ENCODE results near the gene GPR17.

The GPR17 gene

DNA sequence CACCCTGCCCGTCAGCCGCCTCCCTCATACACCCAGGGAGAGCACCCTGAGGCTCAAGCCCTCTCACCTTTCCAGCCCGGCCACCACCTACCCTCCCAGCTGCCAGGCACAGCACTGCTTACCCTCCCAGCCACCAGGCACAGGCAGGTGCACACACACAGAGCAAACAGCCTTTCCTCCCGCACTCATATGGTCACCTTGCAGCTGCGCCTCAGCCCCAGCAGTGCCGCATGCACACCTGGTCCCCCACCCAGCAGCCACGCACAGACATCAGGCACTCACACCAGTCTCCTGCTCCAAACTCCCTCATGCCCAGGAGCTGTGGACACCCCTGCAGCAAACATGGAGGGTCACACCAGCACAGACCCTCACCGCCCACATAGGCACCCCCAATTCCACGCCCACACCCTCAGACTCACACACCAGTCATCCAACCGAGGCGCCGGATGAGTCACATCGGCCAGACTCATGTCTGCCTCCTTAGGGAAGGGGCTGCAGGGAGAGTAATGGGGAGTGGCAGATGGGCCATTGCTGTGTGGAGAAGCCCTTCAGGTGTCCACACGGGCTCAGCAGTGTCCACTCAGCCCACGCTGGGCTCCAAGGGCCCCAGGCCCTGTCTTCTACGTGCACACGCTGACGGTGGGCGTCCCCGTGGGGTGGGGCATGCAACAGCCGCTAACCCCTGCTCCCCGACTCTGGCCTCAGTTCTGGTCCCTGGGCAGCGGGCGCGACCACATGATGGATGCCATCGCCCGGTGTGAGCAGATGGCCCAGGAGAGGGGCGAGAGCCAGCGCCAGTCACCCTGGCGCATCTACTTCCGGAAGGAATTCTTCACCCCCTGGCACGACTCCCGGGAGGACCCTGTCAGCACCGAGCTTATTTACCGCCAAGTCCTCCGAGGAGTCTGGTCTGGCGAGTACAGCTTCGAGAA is 22.3 kb upstream of the GPR17 start:
- TF ChIP-seq, protein P1, sequence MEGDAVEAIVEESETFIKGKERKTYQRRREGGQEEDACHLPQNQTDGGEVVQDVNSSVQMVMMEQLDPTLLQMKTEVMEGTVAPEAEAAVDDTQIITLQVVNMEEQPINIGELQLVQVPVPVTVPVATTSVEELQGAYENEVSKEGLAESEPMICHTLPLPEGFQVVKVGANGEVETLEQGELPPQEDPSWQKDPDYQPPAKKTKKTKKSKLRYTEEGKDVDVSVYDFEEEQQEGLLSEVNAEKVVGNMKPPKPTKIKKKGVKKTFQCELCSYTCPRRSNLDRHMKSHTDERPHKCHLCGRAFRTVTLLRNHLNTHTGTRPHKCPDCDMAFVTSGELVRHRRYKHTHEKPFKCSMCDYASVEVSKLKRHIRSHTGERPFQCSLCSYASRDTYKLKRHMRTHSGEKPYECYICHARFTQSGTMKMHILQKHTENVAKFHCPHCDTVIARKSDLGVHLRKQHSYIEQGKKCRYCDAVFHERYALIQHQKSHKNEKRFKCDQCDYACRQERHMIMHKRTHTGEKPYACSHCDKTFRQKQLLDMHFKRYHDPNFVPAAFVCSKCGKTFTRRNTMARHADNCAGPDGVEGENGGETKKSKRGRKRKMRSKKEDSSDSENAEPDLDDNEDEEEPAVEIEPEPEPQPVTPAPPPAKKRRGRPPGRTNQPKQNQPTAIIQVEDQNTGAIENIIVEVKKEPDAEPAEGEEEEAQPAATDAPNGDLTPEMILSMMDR (IDR thresholded peaks at IDR 0.05; ENCODE audit: extremely low read depth, missing control alignments), result no peak
- DNase-seq (ENCODE audit: low spot score), result no peak

DNA sequence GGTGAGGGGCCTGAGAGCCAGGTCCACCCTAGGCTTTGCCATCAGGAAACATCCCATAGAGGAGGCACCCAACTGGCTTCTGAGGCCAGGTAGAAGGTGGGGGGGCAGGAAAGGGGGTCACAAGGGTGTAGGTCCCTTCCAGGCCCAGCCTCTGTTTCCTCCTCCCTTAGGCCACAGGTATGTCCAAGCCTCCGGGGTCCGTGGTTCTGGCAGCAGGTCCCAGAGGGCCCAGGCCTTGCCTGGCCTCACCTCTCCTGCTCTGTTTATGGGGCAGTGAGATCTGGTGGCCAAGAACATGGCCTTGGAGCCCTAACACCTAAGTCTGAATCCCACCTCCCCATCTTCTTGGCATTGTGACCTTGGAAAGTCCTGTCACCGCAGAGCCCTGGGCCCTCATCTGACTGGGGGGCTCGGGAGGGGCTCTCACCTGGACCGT is 21.6 kb upstream of the GPR17 start:
- no peak for DNase-seq (ENCODE audit: low spot score)
- TF ChIP-seq, protein P1 (IDR thresholded peaks at IDR 0.05; ENCODE audit: extremely low read depth, missing control alignments), result no peak

DNA sequence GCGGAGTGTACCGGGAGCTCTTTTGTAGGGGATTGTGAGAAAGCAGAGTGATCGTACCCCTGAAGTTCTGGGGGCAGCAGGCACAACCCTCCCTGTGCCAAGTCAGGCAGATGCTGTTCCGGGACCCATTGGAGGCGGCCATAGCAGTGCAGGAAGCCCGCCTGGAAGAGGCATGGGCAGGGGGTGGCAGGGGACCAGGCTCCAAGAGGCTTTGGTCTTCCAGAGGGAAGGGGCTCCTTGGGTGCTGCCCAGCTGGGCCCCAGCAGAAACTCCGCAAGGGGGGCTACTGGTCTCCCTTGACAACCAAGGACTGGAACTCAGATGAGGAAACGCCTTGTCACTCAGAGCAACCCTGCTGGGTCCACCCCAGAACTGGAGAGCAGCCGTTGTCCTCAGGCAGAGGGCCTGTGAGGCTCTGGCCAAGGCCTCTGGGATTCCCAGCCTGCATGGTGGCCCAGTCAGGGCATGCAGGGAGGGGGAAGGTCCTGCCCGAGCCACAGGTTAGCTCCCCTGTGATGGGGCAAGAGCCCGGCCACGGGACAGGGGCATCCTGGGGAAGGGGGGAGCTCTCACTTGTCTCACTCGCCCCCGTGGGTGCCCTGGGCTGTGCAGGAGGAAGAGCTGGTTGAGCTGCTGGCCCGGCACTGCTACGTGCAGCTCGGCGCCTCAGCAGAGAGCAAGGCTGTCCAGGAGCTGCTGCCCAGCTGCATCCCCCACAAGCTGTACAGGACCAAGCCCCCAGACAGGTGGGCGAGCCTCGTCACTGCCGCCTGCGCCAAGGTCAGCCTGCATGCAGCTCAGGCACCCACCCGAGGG is 21.0 kb upstream of the GPR17 start:
- DNase-seq (ENCODE audit: low spot score), result no peak

DNA sequence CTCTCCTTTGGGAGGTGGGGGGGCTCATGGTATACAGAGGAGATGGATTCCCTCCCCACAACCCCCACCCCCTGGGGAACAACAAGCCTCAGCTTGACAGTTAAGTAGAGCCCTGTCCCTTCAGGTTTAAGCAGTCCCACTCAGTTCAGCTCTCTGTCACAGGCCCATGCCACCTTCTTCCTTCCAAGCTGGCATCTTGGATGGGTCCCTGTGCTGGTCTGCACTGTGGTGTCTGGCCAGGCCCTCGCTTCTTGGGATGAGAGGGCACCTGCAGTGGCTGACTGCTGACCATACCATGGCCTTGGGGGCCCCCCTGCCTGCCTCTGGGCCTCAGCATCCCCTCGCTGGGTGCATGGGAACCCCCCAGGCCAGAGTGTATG is 20.4 kb upstream of the GPR17 start:
- TF ChIP-seq, protein P1 (IDR thresholded peaks at IDR 0.05; ENCODE audit: extremely low read depth, missing control alignments), result no peak
- DNase-seq (ENCODE audit: low spot score), result no peak

More for the DNA sequence above, 21.0 kb upstream of the GPR17 start:
- TF ChIP-seq, protein P1 (IDR thresholded peaks at IDR 0.05; ENCODE audit: extremely low read depth, missing control alignments), result no peak

DNA sequence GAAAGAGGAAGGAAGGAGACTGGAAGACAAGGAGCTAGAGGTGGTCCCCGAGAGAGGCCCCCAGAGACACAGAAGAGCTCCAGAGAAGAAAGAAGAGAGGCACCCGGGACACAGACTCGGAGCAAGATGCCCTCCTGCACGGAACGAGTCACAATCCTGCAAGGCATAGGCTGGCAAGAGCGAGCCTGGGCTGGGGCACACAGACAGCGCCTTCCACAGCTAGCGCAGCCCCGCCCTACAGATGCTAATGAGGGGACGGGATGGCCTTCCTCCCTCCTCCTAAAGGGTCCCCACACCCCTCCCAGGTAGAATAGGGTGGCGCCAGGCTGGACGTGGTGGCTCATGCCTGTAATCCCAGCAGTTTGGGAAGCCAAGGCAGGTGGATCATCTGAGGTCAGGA is 19.8 kb upstream of the GPR17 start:
- TF ChIP-seq, protein P1 (IDR thresholded peaks at IDR 0.05; ENCODE audit: extremely low read depth, missing control alignments), result no peak
- DNase-seq (ENCODE audit: low spot score), result no peak

DNA sequence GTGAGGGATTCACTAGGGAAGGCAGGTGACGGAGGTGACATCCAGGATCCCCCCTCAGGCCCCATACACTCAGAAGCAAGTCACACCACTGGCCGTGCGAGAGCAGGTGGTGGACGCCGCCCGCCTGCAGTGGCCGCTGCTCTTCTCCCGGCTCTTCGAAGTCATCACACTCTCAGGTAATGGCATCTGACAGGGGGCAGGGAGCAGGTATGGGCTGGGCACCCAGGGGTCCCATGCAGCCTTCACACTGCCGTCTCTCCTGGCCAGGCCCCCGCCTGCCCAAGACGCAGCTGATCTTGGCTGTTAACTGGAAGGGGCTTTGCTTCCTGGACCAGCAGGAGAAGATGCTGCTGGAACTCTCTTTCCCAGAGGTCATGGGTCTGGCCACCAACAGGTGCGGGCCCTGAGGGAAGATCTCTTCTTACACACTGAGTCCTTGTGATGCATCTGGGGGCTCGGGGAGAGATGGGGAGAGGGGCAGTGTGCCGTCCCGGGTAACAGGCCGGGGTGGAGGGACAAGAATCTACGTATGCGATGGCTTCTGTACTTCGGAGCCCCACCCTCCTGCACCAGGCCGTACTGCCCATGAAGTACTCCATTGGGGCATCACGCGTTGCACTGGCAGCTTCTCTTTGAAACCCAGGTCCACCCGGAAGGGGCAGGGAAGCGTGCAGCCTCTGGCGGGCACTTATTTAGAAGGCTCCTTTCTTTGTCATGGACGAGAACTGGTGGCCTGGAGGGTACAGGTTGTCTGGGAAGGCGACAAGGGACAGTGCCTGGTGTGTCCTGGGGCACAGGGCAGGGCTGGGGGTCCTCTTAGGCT is 18.8 kb upstream of the GPR17 start:
- DNase-seq (ENCODE audit: low spot score), result no peak
- TF ChIP-seq, protein P1 (IDR thresholded peaks at IDR 0.05; ENCODE audit: extremely low read depth, missing control alignments), result no peak

Measured in GM20000 (cell line).